Measurements from ENCODE around the gene GUCY1A1.

Gene GUCY1A1

GRCh38 chr4:155618183-155618838, 48.3 kb upstream of the GUCY1A1 start:
- Histone ChIP-seq H3K27ac (ENCODE audit: extremely low read depth, low read depth, low read length) (no peak overlapping the region), H3K4me3 (ENCODE audit: low read depth, low read length) (no peak overlapping the region), H3K36me3 (ENCODE audit: control insufficient read depth in 2 of 2, insufficient read depth in 1 of 2, low read length in 2 of 2) (no peaks in the 10 kb centered on the region), H3K4me1 (ENCODE audit: control insufficient read depth, insufficient read depth, low read length) (no peaks in the 10 kb centered on the region), H3K9me3 (ENCODE audit: control insufficient read depth, insufficient read depth, low read depth, low read length) (no peaks in the 10 kb centered on the region)
- ChIA-PET POLR2A (no interaction called here), CTCF (no interaction called here)
- TF ChIP-seq ZSCAN18 (tag by site-specific recombination; IDR thresholded peaks at IDR 0.05) = no peak
- TF ChIP-seq ZNF747 (tag by site-specific recombination; IDR thresholded peaks at IDR 0.05) = no peak
- TF ChIP-seq ZEB2 (tag by site-specific recombination; IDR thresholded peaks at IDR 0.05) = no peak
- no peak for TF ChIP-seq ZBTB48 (tag by site-specific recombination; IDR thresholded peaks at IDR 0.05)
- no peak for TF ChIP-seq PBX3 (CRISPR knock-in tag; IDR thresholded peaks at IDR 0.05)
- no peak for TF ChIP-seq IKZF3 (tag by site-specific recombination; IDR thresholded peaks at IDR 0.05)
- TF ChIP-seq ZNF148 (tag by site-specific recombination; IDR thresholded peaks at IDR 0.05; ENCODE audit: borderline replicate concordance) = no peak

- ChIA-PET CTCF (no interaction called here), POLR2A (no interaction called here)
- Histone ChIP-seq H3K4me1 (ENCODE audit: control insufficient read depth, insufficient read depth, low read length) (no peaks in the 10 kb centered on the region), H3K9me3 (ENCODE audit: control insufficient read depth, insufficient read depth, low read depth, low read length) (no peaks in the 10 kb centered on the region), H3K27ac (ENCODE audit: extremely low read depth, low read depth, low read length) (no peak overlapping the region), H3K4me3 (ENCODE audit: low read depth, low read length) (no peak overlapping the region), H3K36me3 (ENCODE audit: control insufficient read depth in 2 of 2, insufficient read depth in 1 of 2, low read length in 2 of 2) (no peaks in the 10 kb centered on the region)
- TF ChIP-seq ZNF704 (tag by site-specific recombination; IDR thresholded peaks at IDR 0.05) (no peak), ZSCAN18 (tag by site-specific recombination; IDR thresholded peaks at IDR 0.05) (no peak), PRDM6 (tag by site-specific recombination; IDR thresholded peaks at IDR 0.05) (no peak)
Observed at GRCh38 chr4:155620637-155621036, 46.0 kb upstream of the GUCY1A1 start.

GRCh38 chr4:155624478-155624877, 42.2 kb upstream of the GUCY1A1 start:
- POLR2A ChIA-PET = no interaction called here
- H3K4me3 ChIP-seq (ENCODE audit: low read depth, low read length) = no peak overlapping the region
- no peaks in the 10 kb centered on the region for H3K36me3 ChIP-seq (ENCODE audit: control insufficient read depth in 2 of 2, insufficient read depth in 1 of 2, low read length in 2 of 2)
- no peak overlapping the region for H3K27ac ChIP-seq (ENCODE audit: extremely low read depth, low read depth, low read length)
- CTCF ChIA-PET = no interaction called here
- peaks cover 5% of the 10 kb centered on the region for H3K4me1 ChIP-seq (ENCODE audit: control insufficient read depth, insufficient read depth, low read length)
- H3K9me3 ChIP-seq (ENCODE audit: control insufficient read depth, insufficient read depth, low read depth, low read length) = no peaks in the 10 kb centered on the region
- TF ChIP-seq KLF10 (tag by site-specific recombination; IDR thresholded peaks at IDR 0.05) = no peak
- no peak for TF ChIP-seq ZNF670 (tag by site-specific recombination; IDR thresholded peaks at IDR 0.05; ENCODE audit: low read depth)
- TF ChIP-seq ZNF639 (tag by site-specific recombination; IDR thresholded peaks at IDR 0.05) = no peak
- TF ChIP-seq PRDM4 (tag by site-specific recombination; IDR thresholded peaks at IDR 0.05) = no peak
- no peak for TF ChIP-seq ZNF785 (tag by site-specific recombination; IDR thresholded peaks at IDR 0.05)
- TF ChIP-seq ZFP69B (tag by site-specific recombination; IDR thresholded peaks at IDR 0.05) = no peak
- TF ChIP-seq HOXC10 (CRISPR knock-in tag; IDR thresholded peaks at IDR 0.05) = no peak
- no peak for TF ChIP-seq MEIS1 (CRISPR knock-in tag; IDR thresholded peaks at IDR 0.05; ENCODE audit: borderline replicate concordance)

All from HEK293 (cell line).